HUES48 (cell line): Measurements from ENCODE around the gene TTC28.
"Not testable (repeated sequence)": the region's sequence is repeated elsewhere in the genome, so short reads cannot be mapped to it uniquely, and the experiment has no call there.

Experiments
- H3K27ac ChIP-seq: one replicate; pipeline ENCODE4 v1.7.0; 2013; ENCODE audit warnings: low read depth, low read length, inconsistent platforms
- H3K27me3 ChIP-seq: 2 replicates; pipeline ENCODE4 v1.6.1; 2013; ENCODE audit warnings: mild to moderate bottlenecking, low read length; ENCODE audit not compliant: control insufficient read depth, insufficient read depth
- H3K36me3 ChIP-seq: 2 replicates; pipeline ENCODE4 v1.6.1; 2013; ENCODE audit warnings: low read length; ENCODE audit not compliant: control insufficient read depth, insufficient read depth
- H3K4me1 ChIP-seq: 2 replicates; pipeline ENCODE4 v1.6.1; 2013; ENCODE audit warnings: mild to moderate bottlenecking, low read length; ENCODE audit not compliant: control insufficient read depth, insufficient read depth
- H3K4me3 ChIP-seq: 2 replicates; pipeline ENCODE4 v1.5.1; 2013; ENCODE audit warnings: mild to moderate bottlenecking, low read depth, low read length
- H3K9ac ChIP-seq: 2 replicates; pipeline ENCODE4 v1.6.1; 2013; ENCODE audit warnings: mild to moderate bottlenecking, low read depth, low read length, moderate library complexity
- H3K9me3 ChIP-seq: 2 replicates; pipeline ENCODE4 v1.6.1; 2013; ENCODE audit warnings: low read length; ENCODE audit not compliant: control insufficient read depth, insufficient read depth

TTC28 gene

DNA sequence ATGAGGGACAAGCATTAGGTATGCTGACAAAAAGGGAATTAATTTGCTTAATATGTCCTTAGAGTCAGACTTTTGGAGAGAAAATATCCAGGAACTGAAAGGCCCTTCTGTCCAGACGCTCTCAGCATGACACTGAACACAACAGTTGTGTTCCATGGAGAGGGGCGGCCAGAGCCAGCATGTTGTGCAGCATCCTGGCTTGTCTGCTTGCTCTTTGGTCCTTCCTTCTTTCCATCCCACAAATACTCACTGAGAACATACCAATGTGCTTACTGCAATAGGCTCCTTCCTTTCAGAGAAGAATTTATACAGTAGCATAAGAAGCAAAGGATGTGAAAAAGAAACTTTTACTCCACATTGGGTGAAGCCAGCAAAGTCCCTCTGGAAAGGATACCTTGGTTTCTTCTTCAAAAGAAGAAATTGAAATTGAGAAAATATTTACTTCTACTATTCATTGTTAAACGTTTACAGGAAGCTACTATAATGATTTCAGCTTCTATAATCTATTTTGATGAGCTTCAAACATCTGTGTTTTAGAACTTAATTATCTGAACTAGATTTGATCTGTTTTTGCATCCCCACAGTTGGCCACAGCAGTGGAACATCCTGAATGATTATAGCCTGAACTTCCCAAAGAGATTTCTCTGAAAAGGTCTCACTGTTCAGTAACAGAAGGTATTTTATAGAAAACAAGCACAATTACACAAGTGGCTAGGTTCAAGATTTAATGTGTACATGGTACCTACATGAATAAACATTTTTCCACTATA is 456.5 kb downstream of the TTC28 start:
- Histone ChIP-seq H3K27ac (no peak overlapping the region), H3K4me3 (no peak overlapping the region)

DNA sequence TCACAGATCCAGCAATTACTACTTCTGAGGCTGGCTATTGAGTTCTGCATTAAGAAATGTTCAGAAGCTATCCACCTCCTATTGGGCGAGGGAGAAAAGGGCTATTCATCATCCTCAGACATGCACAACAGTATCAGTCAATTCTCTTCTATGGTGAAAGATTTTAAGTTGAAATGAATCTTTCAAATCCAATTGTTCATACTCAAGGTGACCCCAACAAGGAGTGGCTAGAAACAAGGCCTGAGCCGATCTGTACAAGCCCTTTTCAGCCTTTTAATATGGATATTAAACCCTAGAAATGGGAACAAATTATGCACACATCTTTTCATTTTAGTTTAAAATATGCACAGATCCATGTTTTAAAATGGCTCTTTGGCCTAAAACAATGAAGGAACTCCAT is 457.1 kb downstream of the TTC28 start:
- Histone ChIP-seq H3K27ac (no peak overlapping the region), H3K9ac (no peak overlapping the region), H3K4me3 (no peak overlapping the region), H3K9me3 (no peaks in the 10 kb centered on the region), H3K4me1 (no peaks in the 10 kb centered on the region), H3K27me3 (no peaks in the 10 kb centered on the region), H3K36me3 (no peaks in the 10 kb centered on the region)

More for the DNA sequence above, 456.5 kb downstream of the TTC28 start:
- no peaks in the 10 kb centered on the region for H3K27me3 ChIP-seq
- no peak overlapping the region for H3K9ac ChIP-seq
- H3K9me3 ChIP-seq, result no peaks in the 10 kb centered on the region
- no peaks in the 10 kb centered on the region for H3K4me1 ChIP-seq
- no peaks in the 10 kb centered on the region for H3K36me3 ChIP-seq

GRCh38 chr22:28222052-28222451 is 457.6 kb downstream of the TTC28 start:
- H3K4me3 ChIP-seq, result no peak overlapping the region
- H3K4me1 ChIP-seq, result no peaks in the 10 kb centered on the region
- no peak overlapping the region for H3K9ac ChIP-seq
- no peaks in the 10 kb centered on the region for H3K27me3 ChIP-seq
- no peaks in the 10 kb centered on the region for H3K9me3 ChIP-seq
- H3K27ac ChIP-seq, result no peak overlapping the region
- H3K36me3 ChIP-seq, result no peaks in the 10 kb centered on the region

GRCh38 chr22:28220626-28221363 is 458.8 kb downstream of the TTC28 start:
- Histone ChIP-seq H3K4me1 (no peaks in the 10 kb centered on the region), H3K27me3 (no peaks in the 10 kb centered on the region), H3K9me3 (no peaks in the 10 kb centered on the region), H3K27ac (no peak overlapping the region), H3K36me3 (no peaks in the 10 kb centered on the region), H3K4me3 (no peak overlapping the region), H3K9ac (no peak overlapping the region)

DNA sequence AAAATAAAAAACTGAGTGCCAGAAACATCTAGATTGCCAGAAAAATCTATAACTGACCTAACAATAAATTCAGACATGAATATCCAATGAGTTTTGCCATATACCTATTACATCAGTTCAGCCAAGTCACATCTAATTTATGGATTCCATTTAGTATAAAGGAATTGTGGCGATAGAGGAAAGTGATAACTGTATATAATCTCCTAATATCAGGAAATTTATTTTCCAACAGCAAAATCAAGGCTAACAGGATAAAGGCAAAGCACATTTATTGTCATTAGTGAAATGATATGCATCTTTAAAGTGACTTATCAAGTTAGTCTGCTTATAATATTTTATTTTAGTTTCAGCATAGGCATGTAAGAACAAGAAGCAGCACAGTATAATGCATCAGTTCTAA is 462.4 kb downstream of the TTC28 start:
- Histone ChIP-seq H3K36me3 (no peaks in the 10 kb centered on the region), H3K9me3 (no peaks in the 10 kb centered on the region), H3K27me3 (no peaks in the 10 kb centered on the region), H3K27ac (no peak overlapping the region), H3K4me3 (no peak overlapping the region), H3K9ac (no peak overlapping the region), H3K4me1 (no peaks in the 10 kb centered on the region)

DNA sequence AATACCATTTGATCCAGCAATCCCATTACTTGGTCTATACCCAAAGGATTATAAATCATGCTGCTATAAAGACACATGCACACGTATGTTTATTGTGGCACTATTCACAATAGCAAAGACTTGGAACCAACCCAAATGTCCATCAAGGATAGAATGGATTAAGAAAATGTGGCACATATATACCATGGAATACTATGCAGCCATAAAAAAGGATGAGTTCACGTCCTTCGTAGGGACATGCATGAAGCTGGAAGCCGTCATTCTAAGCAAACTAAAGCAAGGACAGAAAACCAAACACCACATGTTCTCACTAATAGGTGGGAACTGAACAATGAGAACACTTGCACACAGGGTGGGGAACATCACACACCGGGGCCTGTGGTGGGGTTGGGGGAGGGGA is 464.9 kb downstream of the TTC28 start:
- H3K9ac ChIP-seq, H3K4me1 ChIP-seq, H3K4me3 ChIP-seq, H3K36me3 ChIP-seq, H3K27me3 ChIP-seq, H3K27ac ChIP-seq, H3K9me3 ChIP-seq: not testable (repeated sequence)

DNA sequence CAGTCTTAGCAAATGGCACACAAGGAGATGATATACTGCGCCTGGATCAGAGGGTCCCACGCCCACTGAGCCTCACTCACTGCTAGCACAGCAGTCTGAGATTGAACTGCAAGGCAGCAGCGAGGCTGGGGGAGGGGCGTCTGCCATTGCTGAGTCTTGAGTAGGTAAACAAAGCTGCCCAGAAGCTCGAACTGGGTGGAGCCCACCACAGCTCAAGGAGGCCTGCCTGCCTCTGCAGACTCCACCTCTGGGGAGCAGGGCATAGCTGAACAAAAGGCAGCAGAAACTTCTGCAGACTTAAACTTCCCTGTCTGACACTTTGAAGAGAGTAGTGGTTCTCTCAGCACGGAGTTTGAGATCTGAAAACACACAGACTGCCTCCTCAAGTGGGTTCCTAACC is 470.2 kb downstream of the TTC28 start:
- H3K36me3 ChIP-seq, H3K27ac ChIP-seq, H3K9me3 ChIP-seq, H3K4me1 ChIP-seq, H3K9ac ChIP-seq: not testable (repeated sequence)
- Histone ChIP-seq H3K27me3 (peaks cover 33% of the 10 kb centered on the region), H3K4me3 (peak overlapping the region; percentile 21; the same call in 1 of the 2 replicates)

DNA sequence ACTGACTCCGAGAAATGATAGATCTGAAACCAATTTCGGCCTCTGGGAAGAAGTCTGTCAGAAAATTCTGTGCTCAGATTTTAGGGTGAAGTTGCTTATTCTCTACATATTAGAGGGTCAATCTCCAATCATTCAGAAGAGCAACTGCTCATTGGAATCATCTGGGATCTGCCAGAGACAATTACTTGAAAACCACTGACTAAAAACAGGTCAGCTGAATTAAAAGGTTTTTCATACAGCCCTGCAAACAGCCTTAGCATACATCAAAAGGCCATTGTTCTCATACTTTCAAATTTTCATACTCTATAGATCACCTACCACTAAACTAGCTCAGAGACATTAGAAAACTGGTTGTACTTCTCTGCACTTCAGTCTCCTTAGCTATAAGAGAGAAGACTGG is 470.9 kb downstream of the TTC28 start:
- H3K4me1 ChIP-seq, result peaks cover 5% of the 10 kb centered on the region; the same call in 1 of the 2 replicates
- H3K27me3 ChIP-seq, result peaks cover 33% of the 10 kb centered on the region
- no peak overlapping the region for H3K27ac ChIP-seq
- H3K4me3 ChIP-seq, result no peak overlapping the region
- H3K9ac ChIP-seq, result no peak overlapping the region
- no peaks in the 10 kb centered on the region for H3K36me3 ChIP-seq
- H3K9me3 ChIP-seq, result no peaks in the 10 kb centered on the region

DNA sequence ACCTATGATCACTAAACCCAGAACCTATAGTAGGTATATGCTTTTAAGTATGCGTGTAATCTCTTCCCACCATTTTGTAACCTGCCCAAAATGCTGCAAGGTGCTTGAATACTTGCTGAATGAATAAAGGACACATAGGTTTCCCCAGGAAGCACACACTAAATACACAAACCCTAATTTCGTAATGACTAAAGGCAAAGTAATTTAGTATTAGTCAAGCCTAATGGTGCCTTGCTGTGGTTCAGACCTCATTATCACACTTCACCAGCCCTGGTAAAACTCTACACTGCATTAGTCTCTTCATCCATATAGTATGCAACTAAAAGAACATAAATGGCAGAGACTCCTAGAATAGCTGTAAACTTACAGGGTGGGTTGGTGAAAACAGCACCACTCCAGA is 471.6 kb downstream of the TTC28 start:
- Histone ChIP-seq H3K36me3 (no peaks in the 10 kb centered on the region), H3K9me3 (no peaks in the 10 kb centered on the region), H3K27ac (no peak overlapping the region), H3K4me1 (peaks cover 5% of the 10 kb centered on the region; the same call in 1 of the 2 replicates), H3K9ac (no peak overlapping the region), H3K4me3 (no peak overlapping the region), H3K27me3 (peaks cover 33% of the 10 kb centered on the region)

GRCh38 chr22:28207281-28208030 is 472.2 kb downstream of the TTC28 start:
- peaks cover 5% of the 10 kb centered on the region; the same call in 1 of the 2 replicates for H3K4me1 ChIP-seq
- H3K27me3 ChIP-seq, result peaks cover 33% of the 10 kb centered on the region
- H3K9me3 ChIP-seq, result no peaks in the 10 kb centered on the region
- no peak overlapping the region for H3K27ac ChIP-seq
- no peak overlapping the region for H3K4me3 ChIP-seq
- H3K9ac ChIP-seq, result no peak overlapping the region
- H3K36me3 ChIP-seq, result no peaks in the 10 kb centered on the region

GRCh38 chr22:28205926-28206325 is 473.7 kb downstream of the TTC28 start:
- Histone ChIP-seq H3K4me1 (peaks cover 5% of the 10 kb centered on the region; the same call in 1 of the 2 replicates), H3K4me3 (no peak overlapping the region), H3K9ac (no peak overlapping the region), H3K36me3 (no peaks in the 10 kb centered on the region), H3K27ac (no peak overlapping the region), H3K9me3 (no peaks in the 10 kb centered on the region), H3K27me3 (peaks cover 33% of the 10 kb centered on the region)
